Kasumi-1 (cell line): ENCODE measurements around the gene SRP54.
"Not testable (repeated sequence)": the region's sequence is repeated elsewhere in the genome, so short reads cannot be mapped to it uniquely, and the experiment has no call there.

Source experiments
- DNase-seq, 2 experiments: peaks; one replicate each; lab custom pipeline; 2025; lab: John Stamatoyannopoulos, UW

SRP54 gene

GRCh38 chr14:35046751-35047536, 64.2 kb downstream of the SRP54 start:
- peak; percentile 35 to 66 for DNase-seq

GRCh38 chr14:35047976-35048513, 65.3 kb downstream of the SRP54 start:
- DNase-seq = no peak

GRCh38 chr14:35050652-35051051, 67.9 kb downstream of the SRP54 start:
- DNase-seq = no peak

- DNase-seq = no peak
Measured at GRCh38 chr14:35051796-35052195, 69.0 kb downstream of the SRP54 start.

GRCh38 chr14:35052637-35053036, 69.8 kb downstream of the SRP54 start:
- no peak for DNase-seq

GRCh38 chr14:35061113-35061791, 78.5 kb downstream of the SRP54 start:
- not testable (repeated sequence) for DNase-seq

- not testable (repeated sequence) for DNase-seq
Measured at GRCh38 chr14:35065731-35066130, 82.9 kb downstream of the SRP54 start.

- no peak for DNase-seq
Measured at GRCh38 chr14:35068238-35069012, 85.6 kb downstream of the SRP54 start.

GRCh38 chr14:35072226-35072625, 89.4 kb downstream of the SRP54 start:
- no peak for DNase-seq

- DNase-seq = no peak
Measured at GRCh38 chr14:35073486-35073885, 90.7 kb downstream of the SRP54 start.

- no peak for DNase-seq
Measured at GRCh38 chr14:35078082-35078481, 95.3 kb downstream of the SRP54 start.
